Activated CD4-positive, alpha-beta T cell treated with anti-CD3 and anti-CD28 coated beads for 48 hours (primary cell): ENCODE data around the gene KCNK1.

ENCODE experiments used
- DNase-seq: peaks from one replicate; pipeline ENCODE4 v3.0.0-alpha.2; 2020

KCNK1 gene

GRCh38 chr1:233640179-233640578 is 26.3 kb downstream of the KCNK1 start:
- DNase-seq: no peak

GRCh38 chr1:233641029-233641428 is 27.1 kb downstream of the KCNK1 start:
- DNase-seq: no peak

- DNase-seq: no peak
Measured at GRCh38 chr1:233647073-233647472, 33.2 kb downstream of the KCNK1 start.

GRCh38 chr1:233647636-233648035 is 33.7 kb downstream of the KCNK1 start:
- no peak for DNase-seq

GRCh38 chr1:233651061-233651460 is 37.2 kb downstream of the KCNK1 start:
- no peak for DNase-seq

GRCh38 chr1:233651563-233652233 is 37.8 kb downstream of the KCNK1 start:
- no peak for DNase-seq

GRCh38 chr1:233652526-233652925 is 38.6 kb downstream of the KCNK1 start:
- no peak for DNase-seq

GRCh38 chr1:233654658-233655280 is 40.9 kb downstream of the KCNK1 start:
- DNase-seq: no peak

GRCh38 chr1:233655301-233655740 is 41.4 kb downstream of the KCNK1 start:
- DNase-seq: no peak

- no peak for DNase-seq
Measured at GRCh38 chr1:233656032-233656635, 42.2 kb downstream of the KCNK1 start.

- no peak for DNase-seq
Measured at GRCh38 chr1:233656687-233657086, 42.8 kb downstream of the KCNK1 start.

- DNase-seq: no peak
Measured at GRCh38 chr1:233657466-233657865, 43.6 kb downstream of the KCNK1 start.

- no peak for DNase-seq
Measured at GRCh38 chr1:233659495-233659894, 45.6 kb downstream of the KCNK1 start.

GRCh38 chr1:233661376-233662159 is 47.7 kb downstream of the KCNK1 start:
- no peak for DNase-seq

- no peak for DNase-seq
Measured at GRCh38 chr1:233662575-233663304, 48.8 kb downstream of the KCNK1 start.

- no peak for DNase-seq
Measured at GRCh38 chr1:233664253-233664652, 50.3 kb downstream of the KCNK1 start.

- no peak for DNase-seq
Measured at GRCh38 chr1:233664804-233665574, 51.1 kb downstream of the KCNK1 start.

GRCh38 chr1:233665575-233666270 is 51.8 kb downstream of the KCNK1 start:
- DNase-seq: no peak

- DNase-seq: no peak
Measured at GRCh38 chr1:233667741-233668140, 53.8 kb downstream of the KCNK1 start.

- no peak for DNase-seq
Measured at GRCh38 chr1:233668146-233668724, 54.3 kb downstream of the KCNK1 start.

- no peak for DNase-seq
Measured at GRCh38 chr1:233668725-233669294, 54.9 kb downstream of the KCNK1 start.
